ENCODE results near the gene CAMTA1.

The CAMTA1 gene

DNA sequence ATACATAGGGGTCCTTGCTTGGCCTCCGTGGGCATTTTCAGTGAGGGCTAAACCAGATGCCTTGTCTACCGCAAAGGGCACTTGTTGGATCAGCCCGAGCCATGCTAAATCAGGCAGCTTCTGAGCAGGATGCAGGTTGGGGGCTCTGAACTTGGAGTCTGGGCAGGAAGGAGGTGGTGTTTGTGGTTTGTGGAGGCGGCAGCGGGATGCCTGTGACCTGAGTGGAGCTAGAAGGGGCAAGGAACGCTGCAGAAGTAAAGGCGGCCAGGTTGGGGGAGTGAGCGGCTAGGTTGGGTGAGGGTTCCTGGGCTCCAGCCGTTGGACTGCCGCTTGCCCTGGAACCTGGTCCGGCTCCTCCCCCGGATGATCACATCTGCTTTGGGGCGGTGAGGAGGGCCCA lies 183.9 kb downstream of the CAMTA1 start:
- Histone ChIP-seq H4K91ac (ENCODE audit: low read depth, low read length) (no peak overlapping the region), H3K18ac (ENCODE audit: low read length) (no peak overlapping the region), H4K8ac (ENCODE audit: low read depth, low read length) (no peak overlapping the region), H2BK5ac (ENCODE audit: low read depth, low read length, poor library complexity) (no peak overlapping the region), H2BK120ac (ENCODE audit: insufficient read depth, low read length, poor library complexity) (no peak overlapping the region), H3K4me1 (ENCODE audit: control insufficient read depth in 1 of 2, insufficient read depth in 2 of 2, low read length in 2 of 2) (no peaks in the 10 kb centered on the region), H3K79me2 (ENCODE audit: control insufficient read depth, insufficient read depth, low read length, poor library complexity) (no peaks in the 10 kb centered on the region), H2AFZ (ENCODE audit: insufficient read depth, low read length, poor library complexity) (no peak overlapping the region), H3K4ac (ENCODE audit: low read depth, low read length) (no peak overlapping the region), H3K9ac (ENCODE audit: low read length) (no peak overlapping the region), H3K79me1 (ENCODE audit: low read length) (no peaks in the 10 kb centered on the region), H3K14ac (ENCODE audit: low read length) (no peak overlapping the region), H2BK12ac (ENCODE audit: low read length) (no peak overlapping the region), H3K27ac (ENCODE audit: low read depth, low read length) (no peak overlapping the region), H2AK5ac (ENCODE audit: low read length) (no peak overlapping the region), H3K4me2 (ENCODE audit: low read length) (no peak overlapping the region), H3K27me3 (ENCODE audit: insufficient read depth, low read length) (no peaks in the 10 kb centered on the region), H3K23ac (ENCODE audit: low read length) (no peak overlapping the region), H4K12ac (ENCODE audit: low read depth, low read length) (no peak overlapping the region), H3K36me3 (ENCODE audit: control insufficient read depth in 1 of 2, insufficient read depth in 2 of 2, low read length in 2 of 2) (no peaks in the 10 kb centered on the region), H3K4me3 (ENCODE audit: low read depth, low read length) (no peak overlapping the region), H3K9me3 (ENCODE audit: insufficient read depth, low read depth, low read length) (no peaks in the 10 kb centered on the region)
- no CpG with 5 or more reads among the region's 13 CpGs for WGBS (ENCODE audit: extremely low coverage, insufficient coverage, insufficient read length)
- DNase-seq = no peak

DNA sequence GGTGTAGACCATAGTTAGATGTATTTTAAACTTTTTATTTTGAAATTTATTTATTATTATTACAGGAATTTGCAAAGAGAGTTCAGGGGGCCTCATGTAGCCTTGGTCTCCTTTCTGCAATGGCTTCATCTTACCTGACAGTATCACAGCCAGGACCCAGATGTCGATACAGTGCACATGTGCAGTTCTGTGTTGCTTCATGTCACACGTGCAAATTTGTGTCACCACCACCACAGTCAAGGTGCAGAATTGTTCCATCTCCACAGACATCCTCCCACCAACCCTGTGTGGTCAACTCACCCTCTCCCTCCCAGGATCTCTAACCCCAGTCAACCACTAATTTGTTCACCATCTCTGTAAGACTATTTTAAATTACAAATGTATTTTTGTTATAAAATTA lies 184.5 kb downstream of the CAMTA1 start:
- H3K27me3 ChIP-seq (ENCODE audit: insufficient read depth, low read length) = no peaks in the 10 kb centered on the region
- H2BK12ac ChIP-seq (ENCODE audit: low read length) = no peak overlapping the region
- no peak overlapping the region for H3K4ac ChIP-seq (ENCODE audit: low read depth, low read length)
- no peaks in the 10 kb centered on the region for H3K79me2 ChIP-seq (ENCODE audit: control insufficient read depth, insufficient read depth, low read length, poor library complexity)
- H2AK5ac ChIP-seq (ENCODE audit: low read length) = no peak overlapping the region
- no peak overlapping the region for H3K14ac ChIP-seq (ENCODE audit: low read length)
- H3K36me3 ChIP-seq (ENCODE audit: control insufficient read depth in 1 of 2, insufficient read depth in 2 of 2, low read length in 2 of 2) = no peaks in the 10 kb centered on the region
- H4K12ac ChIP-seq (ENCODE audit: low read depth, low read length) = no peak overlapping the region
- WGBS (ENCODE audit: extremely low coverage, insufficient coverage, insufficient read length) = no CpG with 5 or more reads among the region's 2 CpGs
- H2BK5ac ChIP-seq (ENCODE audit: low read depth, low read length, poor library complexity) = no peak overlapping the region
- no peaks in the 10 kb centered on the region for H3K79me1 ChIP-seq (ENCODE audit: low read length)
- no peak overlapping the region for H3K4me3 ChIP-seq (ENCODE audit: low read depth, low read length)
- H3K27ac ChIP-seq (ENCODE audit: low read depth, low read length) = no peak overlapping the region
- no peak overlapping the region for H2AFZ ChIP-seq (ENCODE audit: insufficient read depth, low read length, poor library complexity)
- DNase-seq = no peak
- H3K4me2 ChIP-seq (ENCODE audit: low read length) = no peak overlapping the region
- H3K23ac ChIP-seq (ENCODE audit: low read length) = no peak overlapping the region
- no peaks in the 10 kb centered on the region for H3K4me1 ChIP-seq (ENCODE audit: control insufficient read depth in 1 of 2, insufficient read depth in 2 of 2, low read length in 2 of 2)
- no peaks in the 10 kb centered on the region for H3K9me3 ChIP-seq (ENCODE audit: insufficient read depth, low read depth, low read length)
- H4K91ac ChIP-seq (ENCODE audit: low read depth, low read length) = no peak overlapping the region
- H3K18ac ChIP-seq (ENCODE audit: low read length) = no peak overlapping the region
- H4K8ac ChIP-seq (ENCODE audit: low read depth, low read length) = no peak overlapping the region
- no peak overlapping the region for H3K9ac ChIP-seq (ENCODE audit: low read length)
- no peak overlapping the region for H2BK120ac ChIP-seq (ENCODE audit: insufficient read depth, low read length, poor library complexity)

GRCh38 chr1:6970221-6970620 lies 185.0 kb downstream of the CAMTA1 start:
- no peak overlapping the region for H2BK12ac ChIP-seq (ENCODE audit: low read length)
- H2BK5ac ChIP-seq (ENCODE audit: low read depth, low read length, poor library complexity) = no peak overlapping the region
- no peak overlapping the region for H3K4me3 ChIP-seq (ENCODE audit: low read depth, low read length)
- H4K8ac ChIP-seq (ENCODE audit: low read depth, low read length) = no peak overlapping the region
- H3K4me1 ChIP-seq (ENCODE audit: control insufficient read depth in 1 of 2, insufficient read depth in 2 of 2, low read length in 2 of 2) = no peaks in the 10 kb centered on the region
- no peaks in the 10 kb centered on the region for H3K36me3 ChIP-seq (ENCODE audit: control insufficient read depth in 1 of 2, insufficient read depth in 2 of 2, low read length in 2 of 2)
- no peak for DNase-seq
- H3K4ac ChIP-seq (ENCODE audit: low read depth, low read length) = no peak overlapping the region
- no peak overlapping the region for H4K12ac ChIP-seq (ENCODE audit: low read depth, low read length)
- no peaks in the 10 kb centered on the region for H3K79me2 ChIP-seq (ENCODE audit: control insufficient read depth, insufficient read depth, low read length, poor library complexity)
- no peak overlapping the region for H2BK120ac ChIP-seq (ENCODE audit: insufficient read depth, low read length, poor library complexity)
- H2AFZ ChIP-seq (ENCODE audit: insufficient read depth, low read length, poor library complexity) = no peak overlapping the region
- no peaks in the 10 kb centered on the region for H3K9me3 ChIP-seq (ENCODE audit: insufficient read depth, low read depth, low read length)
- no peaks in the 10 kb centered on the region for H3K27me3 ChIP-seq (ENCODE audit: insufficient read depth, low read length)
- no peaks in the 10 kb centered on the region for H3K79me1 ChIP-seq (ENCODE audit: low read length)
- no peak overlapping the region for H3K18ac ChIP-seq (ENCODE audit: low read length)
- H3K14ac ChIP-seq (ENCODE audit: low read length) = no peak overlapping the region
- no peak overlapping the region for H3K23ac ChIP-seq (ENCODE audit: low read length)
- H3K4me2 ChIP-seq (ENCODE audit: low read length) = no peak overlapping the region
- no CpG with 5 or more reads among the region's 11 CpGs for WGBS (ENCODE audit: extremely low coverage, insufficient coverage, insufficient read length)
- H3K9ac ChIP-seq (ENCODE audit: low read length) = no peak overlapping the region
- no peak overlapping the region for H3K27ac ChIP-seq (ENCODE audit: low read depth, low read length)
- H2AK5ac ChIP-seq (ENCODE audit: low read length) = no peak overlapping the region
- no peak overlapping the region for H4K91ac ChIP-seq (ENCODE audit: low read depth, low read length)

- Histone ChIP-seq H3K4me1 (ENCODE audit: control insufficient read depth in 1 of 2, insufficient read depth in 2 of 2, low read length in 2 of 2) (no peaks in the 10 kb centered on the region), H2BK5ac (ENCODE audit: low read depth, low read length, poor library complexity) (no peak overlapping the region), H2BK120ac (ENCODE audit: insufficient read depth, low read length, poor library complexity) (no peak overlapping the region), H4K12ac (ENCODE audit: low read depth, low read length) (no peak overlapping the region), H3K36me3 (ENCODE audit: control insufficient read depth in 1 of 2, insufficient read depth in 2 of 2, low read length in 2 of 2) (no peaks in the 10 kb centered on the region), H3K4me2 (ENCODE audit: low read length) (no peak overlapping the region), H3K27me3 (ENCODE audit: insufficient read depth, low read length) (no peaks in the 10 kb centered on the region), H3K4me3 (ENCODE audit: low read depth, low read length) (no peak overlapping the region), H3K23ac (ENCODE audit: low read length) (no peak overlapping the region), H4K8ac (ENCODE audit: low read depth, low read length) (no peak overlapping the region), H3K79me2 (ENCODE audit: control insufficient read depth, insufficient read depth, low read length, poor library complexity) (no peaks in the 10 kb centered on the region), H3K9ac (ENCODE audit: low read length) (no peak overlapping the region), H4K91ac (ENCODE audit: low read depth, low read length) (no peak overlapping the region), H3K14ac (ENCODE audit: low read length) (no peak overlapping the region), H3K4ac (ENCODE audit: low read depth, low read length) (no peak overlapping the region), H2BK12ac (ENCODE audit: low read length) (no peak overlapping the region), H3K79me1 (ENCODE audit: low read length) (no peaks in the 10 kb centered on the region), H3K27ac (ENCODE audit: low read depth, low read length) (no peak overlapping the region), H3K9me3 (ENCODE audit: insufficient read depth, low read depth, low read length) (no peaks in the 10 kb centered on the region), H2AFZ (ENCODE audit: insufficient read depth, low read length, poor library complexity) (no peak overlapping the region), H3K18ac (ENCODE audit: low read length) (no peak overlapping the region), H2AK5ac (ENCODE audit: low read length) (no peak overlapping the region)
- DNase-seq = no peak
- no CpG with 5 or more reads among the region's 9 CpGs for WGBS (ENCODE audit: extremely low coverage, insufficient coverage, insufficient read length)
These were observed 185.8 kb downstream of the CAMTA1 start for GRCh38 chr1:6971048-6971447.
